Measurements from ENCODE around the gene MEPE. TPM values are rescaled to one million over a fixed set of nuclear protein-coding genes. Genes with fewer than 3 reads are reported as not detected.

The MEPE gene
- total RNA-seq, 1 donor from 2014 or later, result not detected

DNA sequence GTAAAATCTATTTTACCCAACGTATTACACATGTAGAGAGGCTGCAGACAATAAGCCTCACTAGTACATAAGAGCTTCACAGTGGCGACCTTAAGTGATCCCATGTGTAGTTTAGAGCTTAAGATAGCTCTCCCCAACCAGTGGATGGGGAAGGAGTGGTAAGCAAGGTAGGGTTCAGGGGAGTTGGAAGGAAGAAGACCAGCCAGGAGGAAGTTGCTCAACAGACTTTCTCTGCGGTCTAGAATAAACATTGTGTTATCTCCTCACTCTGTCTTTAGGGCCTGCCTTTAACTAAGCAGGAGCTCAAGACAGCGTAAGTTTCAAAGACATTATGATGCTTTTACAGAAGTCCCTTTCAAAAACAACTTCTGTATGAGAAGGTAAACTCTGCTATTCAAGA is 16.8 kb downstream of the MEPE start:
- no peaks in the 10 kb centered on the region for H3K36me3 Mint-ChIP-seq
- no peak for DNase-seq (ENCODE audit: extremely low spot score, unreplicated experiment)
- H3K27me3 Mint-ChIP-seq, result peaks cover 8% of the 10 kb centered on the region
- H3K9me3 Mint-ChIP-seq, result no peaks in the 10 kb centered on the region
- H3K4me3 Mint-ChIP-seq, result no peak overlapping the region
- H3K27ac Mint-ChIP-seq, result no peak overlapping the region
- H3K4me1 Mint-ChIP-seq (ENCODE audit: unreplicated experiment), result peaks cover 11% of the 10 kb centered on the region
- TF ChIP-seq, protein P1, sequence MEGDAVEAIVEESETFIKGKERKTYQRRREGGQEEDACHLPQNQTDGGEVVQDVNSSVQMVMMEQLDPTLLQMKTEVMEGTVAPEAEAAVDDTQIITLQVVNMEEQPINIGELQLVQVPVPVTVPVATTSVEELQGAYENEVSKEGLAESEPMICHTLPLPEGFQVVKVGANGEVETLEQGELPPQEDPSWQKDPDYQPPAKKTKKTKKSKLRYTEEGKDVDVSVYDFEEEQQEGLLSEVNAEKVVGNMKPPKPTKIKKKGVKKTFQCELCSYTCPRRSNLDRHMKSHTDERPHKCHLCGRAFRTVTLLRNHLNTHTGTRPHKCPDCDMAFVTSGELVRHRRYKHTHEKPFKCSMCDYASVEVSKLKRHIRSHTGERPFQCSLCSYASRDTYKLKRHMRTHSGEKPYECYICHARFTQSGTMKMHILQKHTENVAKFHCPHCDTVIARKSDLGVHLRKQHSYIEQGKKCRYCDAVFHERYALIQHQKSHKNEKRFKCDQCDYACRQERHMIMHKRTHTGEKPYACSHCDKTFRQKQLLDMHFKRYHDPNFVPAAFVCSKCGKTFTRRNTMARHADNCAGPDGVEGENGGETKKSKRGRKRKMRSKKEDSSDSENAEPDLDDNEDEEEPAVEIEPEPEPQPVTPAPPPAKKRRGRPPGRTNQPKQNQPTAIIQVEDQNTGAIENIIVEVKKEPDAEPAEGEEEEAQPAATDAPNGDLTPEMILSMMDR (conservative IDR thresholded peaks at IDR 0.05), result no peak

DNA sequence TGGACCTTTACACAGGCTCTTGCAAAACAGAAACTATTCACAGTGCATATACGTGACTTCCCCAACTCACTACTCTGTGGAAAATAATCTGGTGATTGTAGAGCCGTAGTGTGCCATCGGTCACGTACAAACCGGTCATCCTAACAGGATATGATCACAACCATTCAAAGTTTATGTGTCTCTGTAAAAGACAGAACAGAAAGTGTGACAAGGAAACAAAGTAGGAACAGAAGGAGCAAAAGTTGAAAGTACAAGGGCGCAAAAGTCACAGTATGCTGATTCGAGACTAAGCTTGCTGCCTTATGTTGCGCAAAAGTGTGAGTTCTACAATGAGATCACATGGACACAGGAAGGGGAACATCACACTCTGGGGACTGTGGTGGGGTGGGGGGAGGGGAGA is 18.6 kb downstream of the MEPE start:
- DNase-seq (ENCODE audit: extremely low spot score, unreplicated experiment), result no peak
- no peak overlapping the region for H3K27ac Mint-ChIP-seq
- peaks cover 11% of the 10 kb centered on the region for H3K4me1 Mint-ChIP-seq (ENCODE audit: unreplicated experiment)
- H3K9me3 Mint-ChIP-seq, result peaks cover 3% of the 10 kb centered on the region
- H3K27me3 Mint-ChIP-seq, result peaks cover 4% of the 10 kb centered on the region
- TF ChIP-seq, protein P1 (conservative IDR thresholded peaks at IDR 0.05), result no peak
- no peaks in the 10 kb centered on the region for H3K36me3 Mint-ChIP-seq
- no peak overlapping the region for H3K4me3 Mint-ChIP-seq

- H3K4me3 Mint-ChIP-seq, result no peak overlapping the region
- peaks cover under 1% of the 10 kb centered on the region for H3K27me3 Mint-ChIP-seq
- H3K36me3 Mint-ChIP-seq, result no peaks in the 10 kb centered on the region
- H3K27ac Mint-ChIP-seq, result no peak overlapping the region
- H3K9me3 Mint-ChIP-seq, result peaks cover 6% of the 10 kb centered on the region
- peaks cover 11% of the 10 kb centered on the region for H3K4me1 Mint-ChIP-seq (ENCODE audit: unreplicated experiment)
- TF ChIP-seq, protein P1 (conservative IDR thresholded peaks at IDR 0.05), result no peak
- no peak for DNase-seq (ENCODE audit: extremely low spot score, unreplicated experiment)
Observed at GRCh38 chr4:87851953-87852352, 19.2 kb downstream of the MEPE start.

DNA sequence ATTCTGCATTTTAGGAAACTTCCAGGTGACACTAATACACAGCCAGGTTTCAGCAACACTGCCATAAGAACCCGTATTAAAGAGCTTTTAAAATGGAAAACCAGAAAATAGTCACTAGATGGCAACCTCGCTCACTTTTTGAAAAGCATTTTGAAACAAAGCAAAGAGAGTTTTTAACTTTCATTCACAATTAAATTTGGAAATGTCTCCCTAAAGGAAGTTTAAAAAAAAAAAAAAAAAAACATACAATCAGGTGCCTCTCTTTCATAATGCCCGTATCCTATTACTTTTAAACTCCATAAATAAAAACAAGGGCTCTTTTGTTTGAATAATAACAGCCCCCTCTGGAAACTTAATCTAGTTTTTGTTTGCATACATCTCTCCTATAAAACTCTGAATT is 20.3 kb downstream of the MEPE start:
- Mint-ChIP-seq H3K9me3 (peaks cover 6% of the 10 kb centered on the region), H3K4me1 (ENCODE audit: unreplicated experiment) (peaks cover 11% of the 10 kb centered on the region), H3K27me3 (no peaks in the 10 kb centered on the region), H3K4me3 (no peak overlapping the region), H3K36me3 (no peaks in the 10 kb centered on the region), H3K27ac (no peak overlapping the region)
- DNase-seq (ENCODE audit: extremely low spot score, unreplicated experiment), result no peak
- TF ChIP-seq, protein P1 (conservative IDR thresholded peaks at IDR 0.05), result peak; percentile 78

DNA sequence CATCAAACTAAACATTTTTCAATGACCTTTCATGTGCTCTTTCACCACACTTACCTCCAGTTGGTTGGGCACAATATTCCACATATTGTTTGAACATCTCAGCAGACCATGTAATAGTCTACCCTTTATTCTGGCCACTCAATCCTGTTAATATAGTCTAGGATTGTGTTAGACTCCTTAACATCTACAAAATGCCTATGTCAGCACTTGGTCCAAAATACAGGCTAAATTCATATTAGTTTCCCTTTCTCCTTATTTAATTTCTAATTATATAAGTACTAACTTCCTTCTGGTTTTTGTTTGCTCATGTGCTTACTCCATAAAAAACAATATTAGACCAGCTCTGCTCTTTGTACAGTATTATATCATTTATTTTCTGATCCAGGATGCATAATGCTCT is 21.1 kb downstream of the MEPE start:
- H3K36me3 Mint-ChIP-seq, result no peaks in the 10 kb centered on the region
- H3K27me3 Mint-ChIP-seq, result no peaks in the 10 kb centered on the region
- DNase-seq (ENCODE audit: extremely low spot score, unreplicated experiment), result no peak
- peaks cover 6% of the 10 kb centered on the region for H3K9me3 Mint-ChIP-seq
- no peak overlapping the region for H3K27ac Mint-ChIP-seq
- TF ChIP-seq, protein P1 (conservative IDR thresholded peaks at IDR 0.05), result no peak
- H3K4me3 Mint-ChIP-seq, result no peak overlapping the region
- H3K4me1 Mint-ChIP-seq (ENCODE audit: unreplicated experiment), result peaks cover 7% of the 10 kb centered on the region

GRCh38 chr4:87855559-87855958 is 22.8 kb downstream of the MEPE start:
- peaks cover 7% of the 10 kb centered on the region for H3K4me1 Mint-ChIP-seq (ENCODE audit: unreplicated experiment)

More at GRCh38 chr4:87855559-87855958, 22.8 kb downstream of the MEPE start:
- no peaks in the 10 kb centered on the region for H3K36me3 Mint-ChIP-seq
- H3K27ac Mint-ChIP-seq, result no peak overlapping the region
- TF ChIP-seq, protein P1 (conservative IDR thresholded peaks at IDR 0.05), result no peak
- H3K27me3 Mint-ChIP-seq, result no peaks in the 10 kb centered on the region
- no peak overlapping the region for H3K4me3 Mint-ChIP-seq
- no peak for DNase-seq (ENCODE audit: extremely low spot score, unreplicated experiment)
- peaks cover 6% of the 10 kb centered on the region for H3K9me3 Mint-ChIP-seq

Measured in type B pancreatic cell (in vitro differentiated cells).